Measurements from ENCODE around the gene MNT.

Gene MNT

DNA sequence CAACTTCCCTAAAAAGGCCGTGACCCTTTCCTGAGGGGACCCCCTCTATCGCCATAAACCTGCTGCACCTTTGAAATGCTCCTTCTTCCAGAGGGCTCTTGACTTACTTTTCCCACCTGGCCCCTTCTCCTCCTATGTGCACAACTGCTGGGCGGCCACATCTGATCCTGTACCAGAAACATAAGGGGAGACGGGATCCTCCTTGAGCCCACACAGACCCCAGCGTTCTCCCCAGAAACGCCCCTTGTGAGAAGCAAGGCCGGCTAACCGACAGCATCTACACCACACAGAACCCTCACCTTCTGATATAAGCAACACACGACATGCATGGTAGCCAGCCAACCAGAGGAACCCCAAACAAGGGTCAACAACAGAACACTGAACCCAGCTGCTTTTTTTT, 14.2 kb upstream of the MNT start:
- DNase-seq (ENCODE audit: low read depth): no peak

DNA sequence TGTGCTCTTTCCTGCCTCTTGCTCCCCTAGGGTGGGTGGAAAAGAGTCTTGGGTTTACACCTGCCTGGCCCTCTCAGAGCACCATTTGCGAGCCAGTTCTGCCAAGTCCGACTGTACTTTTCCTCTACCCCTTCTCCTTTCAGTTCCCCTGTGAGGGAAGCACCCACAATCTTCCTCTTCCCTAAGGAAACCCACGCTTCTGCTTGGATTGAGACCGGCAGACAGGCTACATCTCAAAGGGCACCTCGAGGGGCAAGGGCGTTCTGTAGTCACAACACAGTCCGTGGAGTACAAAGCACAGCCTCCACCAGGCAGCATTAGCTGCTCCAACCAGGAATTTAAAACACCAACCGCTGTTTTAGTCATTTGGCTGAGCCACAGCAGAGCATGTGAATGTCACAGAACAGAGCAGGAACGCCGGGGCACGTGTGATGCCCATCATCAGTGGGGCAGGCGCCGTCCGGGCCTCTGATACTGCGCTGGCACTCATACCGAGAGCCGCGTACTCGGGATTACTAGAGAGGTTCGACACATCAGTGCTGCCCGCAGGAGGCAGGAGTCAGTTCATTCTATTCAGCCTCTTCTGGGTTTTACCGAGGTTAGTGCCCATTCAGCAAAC, 13.7 kb upstream of the MNT start:
- DNase-seq (ENCODE audit: low read depth): no peak

DNA sequence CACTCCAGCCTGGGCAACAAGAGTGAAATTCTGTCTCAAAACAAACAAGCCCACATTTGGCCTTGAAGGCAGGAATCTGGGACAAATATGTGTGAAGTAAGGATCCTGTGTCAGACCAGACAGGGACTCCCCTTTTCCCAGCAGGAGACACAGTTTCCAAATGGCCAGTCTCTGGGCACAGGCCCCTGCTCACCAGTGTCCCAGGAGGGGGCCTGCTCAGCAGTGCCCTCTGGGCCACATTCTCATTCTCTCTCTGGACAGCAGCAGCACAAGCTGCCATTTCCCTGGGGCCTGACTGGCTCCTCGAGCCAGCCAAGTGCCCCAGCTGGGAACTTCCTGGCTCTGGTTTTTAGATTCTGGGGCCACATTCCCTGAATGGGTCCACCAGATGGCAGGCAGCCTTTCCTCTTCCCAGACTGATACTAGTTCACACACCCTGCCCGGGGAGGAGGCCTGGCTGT, 11.7 kb upstream of the MNT start:
- no peak for DNase-seq (ENCODE audit: low read depth)

DNA sequence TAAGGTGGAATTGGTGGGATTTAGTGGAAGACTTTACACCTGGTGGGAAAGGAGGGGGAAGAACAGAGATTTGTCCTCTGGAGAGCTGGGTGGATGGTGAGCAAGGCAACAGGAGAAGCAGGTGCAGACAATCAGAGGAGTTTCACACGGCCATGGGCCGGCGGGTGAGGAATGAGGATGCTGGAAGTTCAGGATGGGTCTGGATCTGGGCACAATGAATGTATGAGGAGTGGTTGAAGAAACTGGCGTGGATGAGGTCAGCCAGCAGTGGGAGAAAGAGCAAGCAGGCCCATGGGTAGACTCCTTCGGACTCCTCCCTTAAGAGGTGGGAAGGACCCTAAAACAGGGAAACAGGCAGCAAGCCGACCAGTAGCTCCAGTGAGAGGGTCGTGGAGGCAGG, 10.1 kb upstream of the MNT start:
- DNase-seq (ENCODE audit: low read depth): no peak

DNA sequence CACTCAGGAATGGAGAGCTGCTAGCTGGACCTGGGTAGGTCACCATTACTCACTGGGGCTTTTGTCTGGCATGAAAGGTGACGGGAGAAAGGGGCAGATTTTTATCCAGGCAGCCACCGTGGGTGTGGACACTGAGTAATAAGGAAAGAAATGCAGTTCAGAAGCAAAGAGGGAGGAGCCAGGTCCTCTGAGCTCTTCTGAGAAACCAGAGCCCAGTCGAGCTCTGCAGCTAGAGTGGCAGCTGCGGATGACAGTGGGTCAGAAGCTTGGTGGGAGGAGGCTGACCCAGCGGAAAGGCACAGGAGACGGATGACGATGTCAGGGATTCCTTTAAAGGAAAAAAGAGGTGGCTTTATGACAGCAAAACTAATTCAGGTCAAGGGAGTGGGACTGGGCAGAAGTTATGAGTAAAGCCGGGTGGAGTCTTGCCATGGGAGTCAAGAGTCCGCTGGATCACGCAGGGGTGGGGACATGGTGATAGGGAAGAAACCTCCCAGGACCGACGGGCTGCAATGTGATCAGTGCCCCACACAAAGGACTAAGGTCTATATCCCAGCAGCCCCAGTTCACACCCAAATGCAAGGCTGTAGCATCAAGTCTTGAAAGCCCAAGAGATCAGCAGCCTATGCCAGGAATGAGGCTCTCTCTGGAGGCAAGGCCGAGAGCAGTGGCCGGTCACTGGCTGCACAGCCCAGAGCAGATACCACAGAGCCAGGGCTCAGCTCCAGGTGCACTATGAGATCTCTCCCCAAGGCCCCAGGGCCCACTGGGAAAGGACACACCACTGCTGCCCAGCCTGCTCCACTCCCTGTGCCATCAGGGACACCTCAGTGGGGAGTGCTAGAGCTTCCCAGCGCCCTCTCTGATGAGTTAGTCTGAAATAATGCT, 6.3 kb upstream of the MNT start:
- DNase-seq (ENCODE audit: low read depth): peak; percentile 87

DNA sequence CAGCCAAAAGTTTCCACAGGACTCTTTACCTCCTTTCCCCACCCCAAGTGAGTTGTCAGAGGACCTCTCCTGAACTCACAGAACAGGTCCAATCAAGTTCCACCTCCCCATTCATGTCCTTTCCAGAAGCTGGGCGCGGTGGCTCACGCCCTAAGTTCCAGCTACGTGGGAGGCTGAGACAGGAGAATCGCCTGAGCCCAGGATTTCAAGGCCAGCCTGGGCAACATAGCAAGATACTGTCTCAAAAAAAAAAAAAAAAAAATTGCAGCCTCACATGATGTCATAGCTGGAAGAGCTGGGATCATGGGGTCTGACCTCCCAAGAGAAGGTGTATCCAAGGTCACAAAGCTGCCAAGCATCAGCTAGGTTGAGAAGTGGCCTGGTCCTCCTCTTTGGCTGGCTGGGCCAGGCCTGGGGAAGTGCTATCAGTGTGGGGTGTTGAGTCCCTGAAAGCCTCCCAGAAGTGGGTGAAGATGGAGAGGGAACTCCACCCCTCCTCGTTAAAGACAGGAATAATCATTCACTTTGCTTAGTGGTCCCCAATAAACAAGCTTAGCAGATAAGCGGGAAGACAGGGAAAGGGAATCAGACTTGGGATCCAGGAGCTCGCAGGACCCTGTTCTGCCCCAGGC, 5.5 kb upstream of the MNT start:
- DNase-seq (ENCODE audit: low read depth): no peak

DNA sequence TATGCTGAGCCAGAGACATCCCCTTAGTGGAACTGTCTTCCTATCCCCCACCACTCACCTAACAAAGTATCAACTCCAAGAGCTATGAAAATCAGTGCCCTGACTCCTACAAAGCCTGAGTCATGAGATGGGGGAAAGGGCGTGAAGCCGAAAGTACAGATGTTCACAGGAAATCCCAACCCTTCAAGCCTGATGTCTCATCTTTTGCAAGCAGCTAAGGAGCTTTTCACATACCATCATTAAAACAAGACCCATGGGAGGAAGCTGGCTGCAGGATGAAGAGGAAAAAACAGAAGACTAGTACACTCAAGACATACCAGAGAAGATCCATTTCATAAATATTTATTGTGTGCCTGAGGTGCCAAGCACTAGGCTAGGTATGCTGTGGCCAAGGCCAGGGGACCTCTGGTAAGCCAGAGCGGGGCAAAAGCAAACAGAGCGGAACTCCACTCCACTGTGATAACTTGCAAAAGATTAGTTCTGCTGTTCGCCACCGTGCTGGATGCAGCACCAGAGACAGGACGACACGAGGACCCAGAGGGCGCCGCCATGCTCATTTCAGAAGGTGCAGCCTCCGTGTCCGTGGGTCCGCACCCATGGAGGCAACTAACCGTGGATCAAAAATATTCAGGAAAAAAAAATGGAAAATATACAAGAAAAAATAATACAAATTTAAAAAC, 4.5 kb upstream of the MNT start:
- DNase-seq (ENCODE audit: low read depth): no peak

DNA sequence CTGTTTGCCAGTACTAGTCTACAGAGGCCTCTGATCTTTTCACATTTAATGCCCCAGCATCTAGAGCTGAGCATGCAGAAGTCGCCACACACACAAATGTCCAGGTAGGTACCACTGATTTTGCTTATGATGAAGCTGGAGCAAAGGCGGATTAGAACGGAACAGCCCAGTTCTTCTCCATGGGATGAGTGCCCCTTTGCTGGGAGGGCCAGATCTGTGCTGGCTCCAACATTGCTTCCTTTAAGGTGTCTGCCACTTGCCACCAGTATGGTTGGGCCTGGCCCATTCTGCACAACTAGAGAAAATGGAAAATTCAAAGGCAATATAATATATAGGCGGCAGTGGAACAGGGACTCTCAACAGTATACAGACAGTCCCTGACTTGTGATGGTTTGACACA, 2.2 kb upstream of the MNT start:
- DNase-seq (ENCODE audit: low read depth): no peak

DNA sequence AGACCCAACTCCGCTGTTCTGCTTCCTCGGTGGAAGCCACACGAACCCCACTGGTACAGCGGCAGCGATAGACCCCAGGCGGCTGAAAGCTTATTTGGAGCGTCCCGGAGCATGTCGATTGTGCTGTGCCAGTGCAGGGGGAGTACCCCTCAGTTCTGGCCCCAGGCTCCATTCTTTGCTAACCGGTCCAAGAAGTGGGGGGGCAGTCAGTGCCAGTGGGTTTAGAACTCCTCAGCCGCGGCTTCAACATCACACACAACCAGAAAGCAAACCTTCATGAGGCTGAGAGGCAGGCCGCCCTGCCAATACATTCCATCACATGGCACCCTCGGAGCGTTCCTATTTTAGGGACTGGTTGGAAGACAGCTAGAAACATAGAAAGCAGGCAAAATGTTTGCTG, 1.7 kb upstream of the MNT start:
- DNase-seq (ENCODE audit: low read depth): no peak

DNA sequence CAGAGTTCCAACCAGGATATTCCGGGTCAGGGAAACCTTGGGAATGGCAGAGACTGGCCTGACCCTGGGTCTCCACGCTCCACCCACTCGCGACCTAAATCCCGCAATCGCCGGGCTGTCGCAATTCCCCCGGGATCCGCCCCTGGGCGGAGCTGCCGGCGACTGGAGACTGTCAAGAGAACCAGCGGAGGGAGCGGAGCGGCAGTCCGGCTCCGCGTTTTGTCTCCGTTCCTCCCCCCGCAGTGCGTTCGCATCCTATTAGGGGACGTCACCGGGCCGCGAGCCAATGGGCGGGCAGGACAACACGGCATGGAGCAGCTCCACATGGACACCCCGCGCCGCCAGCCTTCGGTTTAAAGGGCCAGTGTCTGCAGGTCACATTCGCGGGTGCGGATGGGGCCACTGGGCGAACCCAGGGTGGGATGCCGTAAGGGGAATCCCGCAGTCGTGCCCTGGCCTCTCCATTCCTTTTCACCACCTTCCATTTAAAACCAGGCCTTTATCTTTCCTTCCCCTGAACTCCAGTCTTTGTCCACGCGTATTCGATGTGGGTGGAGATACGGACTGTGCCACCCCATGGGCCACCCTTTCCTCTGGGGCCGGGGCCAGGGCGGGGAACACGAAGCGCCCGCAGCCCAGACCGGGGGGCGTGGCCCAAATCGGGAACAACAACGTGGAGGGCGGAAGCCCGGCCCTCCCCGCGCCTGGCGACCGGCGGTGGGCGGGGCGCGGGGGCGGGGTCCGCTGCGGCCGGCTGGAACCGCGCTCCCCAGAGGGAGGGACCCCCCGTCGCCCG, 764 bp upstream of the MNT start:
- DNase-seq (ENCODE audit: low read depth): peak; percentile 94

DNA sequence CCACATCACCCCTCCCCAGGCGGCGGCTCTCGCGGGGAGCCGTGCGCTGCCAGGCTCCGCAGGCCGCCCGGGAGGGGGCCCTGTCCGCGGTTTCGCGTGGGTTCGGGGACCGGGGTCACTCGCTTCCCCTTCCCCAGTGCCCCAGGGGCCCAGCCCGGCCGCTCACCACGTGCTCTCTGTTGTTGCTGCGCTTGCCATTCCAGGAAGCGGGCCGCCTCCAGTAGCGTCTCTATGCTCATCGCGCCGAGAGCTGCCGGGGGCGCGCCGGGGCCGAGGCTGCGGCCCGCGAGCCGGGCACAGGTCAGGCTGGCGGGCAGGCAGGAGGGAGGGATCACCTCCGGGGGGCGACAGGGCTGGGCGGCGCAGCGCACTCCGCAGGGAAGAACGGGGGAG, 390 bp downstream of the MNT start:
- no peak for DNase-seq (ENCODE audit: low read depth)

DNA sequence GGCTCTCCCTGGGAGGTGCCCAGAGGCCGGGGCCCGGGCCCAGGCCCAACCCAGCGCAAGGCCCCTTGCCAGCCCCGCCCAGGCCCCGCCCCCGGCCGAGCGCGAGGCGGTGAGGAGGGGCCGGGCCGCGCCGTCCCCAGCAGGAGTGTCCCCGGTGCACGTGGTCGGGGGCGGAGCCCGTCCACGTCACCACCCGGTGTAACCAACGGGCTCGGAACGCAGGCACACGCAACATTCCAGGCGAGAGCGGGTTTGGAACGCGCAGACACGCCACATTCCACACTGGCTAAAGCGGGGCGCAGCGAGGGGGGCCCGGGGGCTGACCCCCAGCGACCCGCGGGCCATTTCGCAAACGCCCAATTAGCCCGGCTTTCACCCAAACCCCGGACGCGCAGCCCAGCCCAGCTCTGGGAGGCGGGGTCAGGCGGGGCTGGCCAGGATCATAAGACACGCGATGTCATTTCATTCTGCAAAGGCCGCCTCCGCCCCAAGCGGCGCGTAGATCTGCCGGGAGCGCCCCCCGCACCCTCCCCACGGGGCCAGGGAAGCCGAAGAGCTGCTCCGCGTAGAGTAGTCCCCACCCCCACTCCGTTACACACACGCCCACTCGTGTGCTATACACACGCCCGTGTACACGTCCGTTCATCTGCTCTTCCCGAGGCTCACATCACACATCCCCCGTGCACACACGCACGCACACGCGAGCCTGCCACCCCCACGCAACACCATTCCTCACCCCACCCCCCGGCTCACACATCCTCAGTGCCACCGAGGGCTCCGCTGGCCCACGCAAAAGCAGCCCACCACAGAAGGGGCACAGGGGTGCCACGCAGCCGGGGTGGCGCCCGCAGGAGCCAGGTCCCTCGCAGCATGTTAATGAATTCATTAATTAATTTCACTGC, 1.0 kb downstream of the MNT start:
- peak; percentile 74 for DNase-seq (ENCODE audit: low read depth)

DNA sequence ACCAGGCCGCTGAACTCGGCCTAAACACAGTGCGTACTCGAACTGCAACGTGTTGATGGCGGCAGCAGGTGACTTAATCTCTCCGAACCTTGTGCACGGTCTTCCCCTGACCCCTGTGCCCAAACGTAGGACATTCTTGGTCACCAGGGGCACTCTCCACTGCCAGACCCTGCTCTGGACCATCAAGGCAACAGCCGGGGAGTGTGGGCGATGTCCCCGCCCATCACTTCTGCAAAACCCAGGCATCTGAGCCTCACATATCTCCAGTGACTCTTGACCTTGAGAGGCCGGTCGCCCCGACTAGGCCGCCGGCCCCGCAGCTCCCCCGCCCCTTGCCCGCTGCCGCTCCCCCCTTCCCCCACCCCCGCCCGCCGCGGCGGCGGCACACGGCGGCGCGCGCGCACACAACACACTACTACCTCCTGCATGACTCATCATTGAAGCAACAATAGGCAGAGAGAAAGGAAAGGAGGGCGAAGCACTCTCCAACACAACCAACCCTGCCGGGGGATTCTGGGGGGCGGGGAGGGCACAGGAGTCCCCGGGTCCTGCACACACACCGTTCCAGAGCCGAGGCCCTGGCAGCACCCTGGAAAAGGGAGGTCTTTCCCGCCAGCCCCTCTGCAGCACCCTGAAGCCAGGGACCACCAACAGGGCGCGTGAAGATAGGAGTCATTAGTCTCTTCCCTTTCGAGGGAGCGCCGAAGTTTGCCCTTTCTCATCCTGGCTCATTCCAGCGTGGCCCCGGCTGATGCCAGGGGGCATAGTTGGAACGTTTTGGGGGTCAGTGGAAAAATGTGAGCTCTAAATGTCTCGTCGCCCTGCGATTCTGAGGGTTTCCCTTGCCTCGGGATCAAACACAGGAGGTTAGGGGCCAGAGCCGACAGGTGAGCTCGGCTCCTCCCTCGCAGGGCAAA, 1.9 kb downstream of the MNT start:
- no peak for DNase-seq (ENCODE audit: low read depth)

DNA sequence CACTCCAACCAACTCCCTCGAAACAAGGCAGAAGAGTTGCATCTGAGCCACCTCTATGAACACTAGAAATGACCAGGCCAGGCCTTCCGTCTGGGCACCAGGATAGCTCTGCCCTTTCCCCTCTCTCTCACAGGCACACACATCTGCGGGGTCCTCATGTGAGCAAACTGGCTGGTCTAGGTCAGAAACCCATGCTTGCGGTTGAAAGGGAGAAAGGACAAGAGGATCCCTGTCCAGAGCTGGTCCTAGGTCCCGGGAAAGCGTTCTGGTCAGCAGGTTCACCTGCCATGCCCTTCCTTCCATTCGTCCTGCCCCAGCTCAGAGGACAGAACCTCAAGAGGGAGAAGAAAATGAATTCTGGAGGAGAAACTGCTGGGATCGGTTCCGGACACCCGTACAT, 2.7 kb downstream of the MNT start:
- DNase-seq (ENCODE audit: low read depth): no peak

DNA sequence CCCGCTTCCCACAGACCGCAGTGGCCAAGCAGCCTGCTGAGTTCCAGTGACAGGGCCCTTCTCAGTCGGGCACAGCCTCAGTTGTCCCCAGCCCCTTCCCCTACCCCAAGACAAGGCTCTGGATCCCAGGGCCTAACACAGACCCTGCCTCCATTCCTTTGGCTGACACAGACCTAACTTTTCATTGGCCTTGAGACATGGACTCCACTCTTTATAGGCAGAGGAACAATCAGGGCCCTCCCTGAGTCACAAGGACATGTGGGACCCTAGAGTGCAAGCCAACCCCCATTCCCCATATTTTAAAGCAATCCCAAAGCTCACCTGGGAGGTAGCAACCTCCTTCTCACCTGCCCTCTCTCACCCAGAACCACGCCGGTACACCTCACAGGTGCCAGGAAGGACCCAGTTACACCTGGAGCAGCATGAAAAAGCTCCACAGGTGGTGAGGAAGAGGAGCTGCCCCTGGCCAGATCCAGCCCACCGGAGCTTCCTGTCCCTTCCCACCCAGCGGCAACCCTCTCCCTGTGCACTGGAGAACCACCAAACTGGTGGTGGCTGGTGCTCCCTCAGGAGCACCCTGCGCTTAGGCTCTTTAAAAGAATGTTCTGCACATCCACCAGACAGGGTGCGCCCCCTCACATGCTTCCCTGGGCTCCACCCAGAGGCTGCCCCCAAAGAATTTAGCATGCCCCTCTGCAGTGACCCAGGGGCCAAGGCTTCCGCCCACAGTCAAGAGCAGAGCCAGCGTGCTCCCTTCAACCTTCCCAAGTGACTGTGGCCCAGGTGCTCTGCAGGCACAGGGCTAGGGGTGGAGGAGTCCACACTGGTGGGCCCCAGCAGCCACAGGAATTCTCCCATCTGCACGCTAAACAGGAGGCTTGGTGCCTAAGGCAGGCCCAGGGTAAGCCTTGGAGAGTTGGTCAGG, 3.4 kb downstream of the MNT start:
- no peak for DNase-seq (ENCODE audit: low read depth)

DNA sequence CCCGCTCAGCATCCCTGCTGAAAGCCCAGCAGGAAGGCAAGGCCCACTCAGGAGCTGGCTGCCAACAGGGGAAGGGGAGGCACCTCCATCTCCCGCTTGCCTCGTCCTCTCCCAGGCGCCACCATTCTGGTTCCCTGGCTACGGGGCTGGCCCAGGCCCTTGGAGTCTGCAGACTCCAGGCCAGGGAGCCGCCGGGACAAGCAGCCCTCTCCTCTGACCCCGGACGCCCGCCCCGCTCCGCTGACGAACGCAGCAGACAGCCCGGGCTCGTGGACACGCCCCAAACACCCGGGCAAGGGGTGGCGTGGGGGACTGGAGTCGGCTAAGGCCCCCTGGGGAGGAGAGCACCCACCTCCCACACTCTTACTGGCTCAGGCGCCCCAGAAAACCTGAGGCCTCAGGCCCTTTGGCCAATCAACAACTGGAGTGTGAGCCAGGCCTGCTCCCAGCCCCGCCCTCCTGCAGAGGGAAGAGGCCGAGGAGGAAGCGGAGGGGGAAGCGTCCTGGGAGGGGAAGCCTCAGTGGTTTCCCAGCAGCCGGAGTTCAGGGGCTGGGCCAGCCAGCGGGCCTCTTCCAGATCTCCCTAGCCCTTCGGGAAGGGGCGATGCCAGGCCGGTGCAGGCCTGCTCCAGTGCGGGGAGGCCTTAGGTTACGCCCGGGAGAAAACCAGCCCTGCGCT, 4.2 kb downstream of the MNT start:
- DNase-seq (ENCODE audit: low read depth): no peak

DNA sequence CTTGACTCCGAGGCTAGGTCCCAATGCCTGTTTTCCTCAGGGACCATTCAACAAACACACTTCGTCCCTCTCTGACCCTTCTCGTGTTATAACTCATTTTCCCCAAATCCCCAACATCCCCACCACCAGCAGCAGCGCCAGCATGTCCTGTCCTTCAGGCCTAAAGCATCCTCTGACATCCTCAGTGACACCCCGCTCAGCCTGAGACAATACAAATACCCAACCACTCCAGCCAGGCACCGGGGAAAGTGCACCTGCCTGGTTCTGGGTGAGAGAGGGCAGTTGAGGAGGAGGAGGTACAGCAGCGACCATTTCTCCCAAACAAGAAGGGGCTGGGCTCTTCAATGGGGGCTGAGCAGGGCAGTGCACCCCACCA, 4.7 kb downstream of the MNT start:
- DNase-seq (ENCODE audit: low read depth): no peak

Measured in HS-27A (cell line).